Astrocyte (in vitro differentiated cells and primary cell): ENCODE results near the gene C1orf35.

Experiments used
- EZH2 ChIP-seq: IDR thresholded peaks from 2 replicates; pipeline ENCODE4 v1.6.1; 2012; ENCODE audit warnings: mild to moderate bottlenecking, low read length, inconsistent platforms; ENCODE audit not compliant: insufficient read depth
- TF ChIP-seq, protein P1 (sequence below): IDR thresholded peaks from 2 replicates; pipeline ENCODE4 v1.5.1; 2011; ENCODE audit warnings: low read depth, mild to moderate bottlenecking, inconsistent platforms, low read length, moderate library complexity; ENCODE audit not compliant: insufficient read depth

DNA sequence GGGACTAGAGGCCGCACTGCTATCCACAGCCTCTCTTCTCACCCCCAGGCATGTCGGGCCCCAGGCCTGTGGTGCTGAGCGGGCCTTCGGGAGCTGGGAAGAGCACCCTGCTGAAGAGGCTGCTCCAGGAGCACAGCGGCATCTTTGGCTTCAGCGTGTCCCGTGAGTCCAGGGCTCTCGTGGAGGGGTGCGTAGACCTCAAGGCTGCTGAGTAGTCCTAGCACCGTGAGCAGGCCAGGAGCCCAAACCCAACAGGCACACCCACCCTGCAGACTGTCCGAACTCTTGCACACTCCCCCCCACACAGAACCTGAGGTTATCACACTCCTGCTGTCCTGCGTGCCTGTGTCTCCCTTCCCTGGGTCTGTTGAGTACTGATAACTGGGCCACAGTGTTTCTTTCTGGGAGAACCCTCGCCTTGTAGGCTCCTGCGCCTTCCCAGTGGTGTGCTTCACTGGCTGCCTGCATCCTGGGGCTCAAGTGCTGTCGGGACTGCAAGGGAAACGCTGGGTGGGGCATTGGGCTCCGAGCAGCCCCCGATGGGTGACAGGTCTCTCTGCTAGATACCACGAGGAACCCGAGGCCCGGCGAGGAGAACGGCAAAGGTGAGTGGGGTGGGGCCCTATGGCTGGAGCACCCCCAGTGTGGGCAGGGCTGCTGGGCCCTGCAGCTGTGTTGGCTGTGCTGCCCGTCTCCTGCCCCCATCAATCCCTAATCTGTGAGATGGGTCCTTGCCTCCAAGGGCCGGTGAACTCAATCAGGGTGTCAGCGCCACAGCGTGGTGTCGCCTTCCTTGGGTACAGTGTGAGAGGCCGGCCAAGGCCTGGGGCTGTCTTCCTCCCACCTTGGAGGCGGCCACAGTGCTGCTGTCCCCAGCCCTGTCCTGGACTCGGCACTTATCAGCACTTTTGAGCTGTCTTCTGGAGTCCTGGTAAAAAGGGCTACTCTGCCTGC is 42.6 kb upstream of the C1orf35 start:
- TF ChIP-seq, protein P1, sequence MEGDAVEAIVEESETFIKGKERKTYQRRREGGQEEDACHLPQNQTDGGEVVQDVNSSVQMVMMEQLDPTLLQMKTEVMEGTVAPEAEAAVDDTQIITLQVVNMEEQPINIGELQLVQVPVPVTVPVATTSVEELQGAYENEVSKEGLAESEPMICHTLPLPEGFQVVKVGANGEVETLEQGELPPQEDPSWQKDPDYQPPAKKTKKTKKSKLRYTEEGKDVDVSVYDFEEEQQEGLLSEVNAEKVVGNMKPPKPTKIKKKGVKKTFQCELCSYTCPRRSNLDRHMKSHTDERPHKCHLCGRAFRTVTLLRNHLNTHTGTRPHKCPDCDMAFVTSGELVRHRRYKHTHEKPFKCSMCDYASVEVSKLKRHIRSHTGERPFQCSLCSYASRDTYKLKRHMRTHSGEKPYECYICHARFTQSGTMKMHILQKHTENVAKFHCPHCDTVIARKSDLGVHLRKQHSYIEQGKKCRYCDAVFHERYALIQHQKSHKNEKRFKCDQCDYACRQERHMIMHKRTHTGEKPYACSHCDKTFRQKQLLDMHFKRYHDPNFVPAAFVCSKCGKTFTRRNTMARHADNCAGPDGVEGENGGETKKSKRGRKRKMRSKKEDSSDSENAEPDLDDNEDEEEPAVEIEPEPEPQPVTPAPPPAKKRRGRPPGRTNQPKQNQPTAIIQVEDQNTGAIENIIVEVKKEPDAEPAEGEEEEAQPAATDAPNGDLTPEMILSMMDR, result no peak
- no peak for TF ChIP-seq EZH2
